Measurements from ENCODE around the gene STK36. TPM values are rescaled to one million over a fixed set of nuclear protein-coding genes. Genes with fewer than 3 reads are reported as not detected.

The STK36 gene
- total and polyA plus RNA-seq, 10 of the 15 experiments (the other 5 are each of a cell fraction or from before 2014, with no cell fraction given), result 4.0 to 22.8 (median 16.7) TPM

DNA sequence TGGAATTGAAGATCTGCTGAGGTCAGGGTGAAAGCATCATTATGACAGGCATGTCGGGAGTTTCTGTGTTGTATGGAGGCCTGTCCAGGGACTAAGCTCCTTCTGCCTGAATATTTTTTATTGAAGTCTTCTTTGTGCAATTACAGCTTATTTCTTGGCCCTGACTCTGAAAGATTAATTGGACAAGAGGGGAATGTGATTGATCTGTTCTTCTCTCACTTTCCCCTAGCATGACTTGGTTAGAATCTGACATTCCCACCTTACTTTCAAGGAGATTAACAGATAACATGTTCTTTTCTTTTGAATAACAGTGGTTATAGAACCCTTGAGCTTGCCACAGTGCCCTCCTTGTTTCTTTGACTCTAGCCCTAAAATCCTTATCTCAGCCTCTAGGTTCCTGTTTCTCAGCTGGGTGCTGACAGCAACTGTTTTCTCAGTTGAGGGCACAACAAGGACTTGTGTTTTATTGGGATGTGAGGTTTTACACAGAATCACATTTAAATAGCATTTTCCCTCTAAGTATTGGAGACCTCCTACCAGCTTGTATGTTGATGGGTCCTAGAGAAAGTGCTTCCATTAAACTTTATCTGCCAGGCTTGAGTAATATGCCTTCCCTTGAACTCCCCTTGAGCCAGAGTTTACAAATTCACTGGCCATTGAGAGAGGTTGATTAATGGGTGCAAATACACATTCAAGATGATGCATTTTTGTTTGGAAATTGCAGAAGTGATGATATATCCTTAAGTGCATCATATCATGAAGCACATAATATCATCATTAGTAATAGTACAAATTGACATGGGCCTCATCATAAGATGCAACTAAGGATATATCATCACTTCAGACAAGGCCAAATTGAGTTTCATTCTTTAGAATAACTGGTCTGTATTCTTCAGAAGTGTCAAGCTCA is 51.2 kb downstream of the STK36 start (continued):
- TF ChIP-seq, protein P1, sequence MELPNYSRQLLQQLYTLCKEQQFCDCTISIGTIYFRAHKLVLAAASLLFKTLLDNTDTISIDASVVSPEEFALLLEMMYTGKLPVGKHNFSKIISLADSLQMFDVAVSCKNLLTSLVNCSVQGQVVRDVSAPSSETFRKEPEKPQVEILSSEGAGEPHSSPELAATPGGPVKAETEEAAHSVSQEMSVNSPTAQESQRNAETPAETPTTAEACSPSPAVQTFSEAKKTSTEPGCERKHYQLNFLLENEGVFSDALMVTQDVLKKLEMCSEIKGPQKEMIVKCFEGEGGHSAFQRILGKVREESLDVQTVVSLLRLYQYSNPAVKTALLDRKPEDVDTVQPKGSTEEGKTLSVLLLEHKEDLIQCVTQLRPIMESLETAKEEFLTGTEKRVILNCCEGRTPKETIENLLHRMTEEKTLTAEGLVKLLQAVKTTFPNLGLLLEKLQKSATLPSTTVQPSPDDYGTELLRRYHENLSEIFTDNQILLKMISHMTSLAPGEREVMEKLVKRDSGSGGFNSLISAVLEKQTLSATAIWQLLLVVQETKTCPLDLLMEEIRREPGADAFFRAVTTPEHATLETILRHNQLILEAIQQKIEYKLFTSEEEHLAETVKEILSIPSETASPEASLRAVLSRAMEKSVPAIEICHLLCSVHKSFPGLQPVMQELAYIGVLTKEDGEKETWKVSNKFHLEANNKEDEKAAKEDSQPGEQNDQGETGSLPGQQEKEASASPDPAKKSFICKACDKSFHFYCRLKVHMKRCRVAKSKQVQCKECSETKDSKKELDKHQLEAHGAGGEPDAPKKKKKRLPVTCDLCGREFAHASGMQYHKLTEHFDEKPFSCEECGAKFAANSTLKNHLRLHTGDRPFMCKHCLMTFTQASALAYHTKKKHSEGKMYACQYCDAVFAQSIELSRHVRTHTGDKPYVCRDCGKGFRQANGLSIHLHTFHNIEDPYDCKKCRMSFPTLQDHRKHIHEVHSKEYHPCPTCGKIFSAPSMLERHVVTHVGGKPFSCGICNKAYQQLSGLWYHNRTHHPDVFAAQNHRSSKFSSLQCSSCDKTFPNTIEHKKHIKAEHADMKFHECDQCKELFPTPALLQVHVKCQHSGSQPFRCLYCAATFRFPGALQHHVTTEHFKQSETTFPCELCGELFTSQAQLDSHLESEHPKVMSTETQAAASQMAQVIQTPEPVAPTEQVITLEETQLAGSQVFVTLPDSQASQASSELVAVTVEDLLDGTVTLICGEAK (IDR thresholded peaks at IDR 0.05; ENCODE audit: borderline replicate concordance), result no peak
- no peak for TF ChIP-seq HCFC1 (IDR thresholded peaks at IDR 0.05; ENCODE audit: low read length)
- TF ChIP-seq TAF1 (IDR thresholded peaks at IDR 0.05; ENCODE audit: borderline replicate concordance, low read depth, low read length), result no peak

DNA sequence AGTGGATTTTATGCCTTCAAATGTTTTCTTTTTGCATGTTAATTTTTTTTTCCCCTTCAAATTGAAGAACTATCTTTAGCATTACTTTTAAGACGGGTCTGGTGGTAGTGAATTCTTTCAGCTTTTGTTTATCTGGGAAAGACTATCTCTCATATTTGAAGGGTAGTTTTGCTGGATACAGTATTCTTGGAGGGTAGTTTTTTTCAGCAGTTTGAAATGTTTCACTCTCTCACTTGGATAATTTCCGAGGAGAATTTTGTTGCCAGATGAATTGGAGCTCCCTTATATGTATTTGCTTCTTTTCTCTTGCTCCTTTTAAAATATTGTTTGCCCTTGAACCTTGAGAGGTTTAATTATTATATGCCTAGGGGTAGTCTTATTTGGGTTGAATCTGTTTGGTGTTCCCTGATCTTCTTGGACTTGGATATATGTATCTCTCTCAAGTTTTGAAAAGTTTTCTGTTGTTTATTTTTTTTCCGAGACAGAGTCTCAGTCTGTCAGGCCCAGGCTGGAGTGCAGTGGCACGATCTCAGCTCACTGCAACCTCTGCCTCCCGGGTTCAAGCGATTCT is 54.2 kb downstream of the STK36 start:
- DNase-seq (ENCODE audit: low read depth, low spot score) (no peak), ATAC-seq (no peak), FAIRE-seq (no peak)
- ChIA-PET POLR2A (interaction anchor here (0.7 kb wide), 1 partner anchor 19 kb away, joined by 4 read pairs; no protein-coding TSS in a partner anchor), RAD21 (ENCODE audit: unreplicated experiment) (no interaction called here), CTCF (interaction anchor here (0.6 to 1.7 kb wide), 4 partner anchors 19 to 227 kb away, joined by 3 to 4 read pairs (median 3); no protein-coding TSS in a partner anchor), SMC1A (ENCODE audit: uncharacterized antibody, unreplicated experiment) (interaction anchor here (0.6 to 1.9 kb wide), 3 partner anchors 13 to 558 kb away, joined by 3 to 4 read pairs (median 3); no protein-coding TSS in a partner anchor)
- Histone ChIP-seq H3K9me3 (replicated peaks; ENCODE audit: control insufficient read depth, insufficient read depth, low read length) (peaks cover 5% of the 10 kb centered on the region), H3K4me2 (ENCODE audit: control insufficient read depth, insufficient read depth) (no peak overlapping the region), H3K36me3 (ENCODE audit: control insufficient read depth in 2 of 2, insufficient read depth in 2 of 2, low read length in 1 of 2) (peaks cover 2 to 5% of the 10 kb centered on the region in 2 experiments; a peak in 1 of 4 replicates), H3K27me3 (replicated peaks in 1 of 2; ENCODE audit: control insufficient read depth in 2 of 2, insufficient read depth in 2 of 2, low read length in 1 of 2) (no peaks in the 10 kb centered on the region), H3K4me3 (no peak overlapping the region), H3K79me2 (ENCODE audit: control insufficient read depth, insufficient read depth, low read length) (peaks cover 11% of the 10 kb centered on the region), H3K27ac (ENCODE audit: control insufficient read depth, insufficient read depth) (no peak overlapping the region), H2AFZ (ENCODE audit: control insufficient read depth, low read depth, low read length) (no peak overlapping the region), H4K20me1 (ENCODE audit: control insufficient read depth, insufficient read depth) (no peaks in the 10 kb centered on the region; the same call in 1 of the 2 replicates), H3K9ac (ENCODE audit: control insufficient read depth, insufficient read depth, low read length) (no peak overlapping the region), H3K4me1 (ENCODE audit: control insufficient read depth, insufficient read depth, low read length) (no peaks in the 10 kb centered on the region)
- in situ Hi-C loops (cut with MboI) (no loop called here), intact Hi-C loops (cut with micrococcal nuclease; ENCODE audit: unreplicated experiment) (no loop called here)
- no peak for TF ChIP-seq ZNF207 (IDR thresholded peaks at IDR 0.05; ENCODE audit: borderline replicate concordance)
- TF ChIP-seq, protein P2, sequence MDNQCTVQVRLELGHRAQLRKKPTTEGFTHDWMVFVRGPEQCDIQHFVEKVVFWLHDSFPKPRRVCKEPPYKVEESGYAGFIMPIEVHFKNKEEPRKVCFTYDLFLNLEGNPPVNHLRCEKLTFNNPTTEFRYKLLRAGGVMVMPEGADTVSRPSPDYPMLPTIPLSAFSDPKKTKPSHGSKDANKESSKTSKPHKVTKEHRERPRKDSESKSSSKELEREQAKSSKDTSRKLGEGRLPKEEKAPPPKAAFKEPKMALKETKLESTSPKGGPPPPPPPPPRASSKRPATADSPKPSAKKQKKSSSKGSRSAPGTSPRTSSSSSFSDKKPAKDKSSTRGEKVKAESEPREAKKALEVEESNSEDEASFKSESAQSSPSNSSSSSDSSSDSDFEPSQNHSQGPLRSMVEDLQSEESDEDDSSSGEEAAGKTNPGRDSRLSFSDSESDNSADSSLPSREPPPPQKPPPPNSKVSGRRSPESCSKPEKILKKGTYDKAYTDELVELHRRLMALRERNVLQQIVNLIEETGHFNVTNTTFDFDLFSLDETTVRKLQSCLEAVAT (IDR thresholded peaks at IDR 0.05), result no peak
- TF ChIP-seq RUNX3 (IDR thresholded peaks at IDR 0.05; ENCODE audit: low read length), result no peak
- no peak for TF ChIP-seq EGR1 (IDR thresholded peaks at IDR 0.05; ENCODE audit: borderline replicate concordance in 1 of 2, low read depth in 2 of 2, low read length in 2 of 2)
- BruUV-seq (replicated peaks), result no TSS peak
- 94% methylated on average over 6 of the region's 6 CpGs for WGBS (ENCODE audit: insufficient coverage, insufficient replicate concordance, low lambda C conversion rate, missing lambda C conversion rate)
